Motor neuron (in vitro differentiated cells): ENCODE data around the gene TSHZ2. TPM values are rescaled to one million over a fixed set of nuclear protein-coding genes. Genes with fewer than 3 reads are reported as not detected.
A peak's percentile ranks its signal among the peaks of the same experiment; 100 is the strongest.

ENCODE experiments used
- ATAC-seq, 8 experiments: fragments of 200-7000 bp; cut with Tn5 transposase; replicated peaks in 6 of 8; 2 replicates each; pipeline ENCODE4 v1.8.0; 2021; ENCODE audit warnings: mild to moderate bottlenecking in 8 of 8, moderate library complexity in 8 of 8
- H3K27ac ChIP-seq, 2 donors: fragments of 250-450 bp; sonication (Bioruptor Pico); 2 replicates each; pipeline ENCODE4 v1.9.0; 2021; ENCODE audit warnings: antibody characterized with exemption in 2 of 2, mild to moderate bottlenecking in 2 of 2, moderate library complexity in 1 of 2
- H3K4me1 ChIP-seq, 2 donors: fragments of 250-450 bp; sonication (Bioruptor Pico); replicated peaks in 1 of 2; 2 replicates each; pipeline ENCODE4 v1.6.1; 2021; ENCODE audit warnings: antibody characterized with exemption in 2 of 2, mild to moderate bottlenecking in 2 of 2, moderate library complexity in 1 of 2
- H3K4me3 ChIP-seq, 5 donors: fragments of 250-450 bp; sonication (Bioruptor Pico); 2 replicates each; pipeline ENCODE4 v1.9.0; 2021; ENCODE audit warnings: antibody characterized with exemption in 5 of 5, mild to moderate bottlenecking in 5 of 5, moderate library complexity in 4 of 5
- WGBS, 10 experiments: fragments of 450-650 bp; shearing (Covaris generic); methylation state at CpG; one replicate each; pipeline ENCODE4 v1.0.0; 2022; 5-methylcytosine and 5-hydroxymethylcytosine counted together
- in situ Hi-C, 9 experiments: fragments of 400-800 bp; cut with MboI; loops; one replicate each; pipeline ENCODE4 v1.15.0; 2021; ENCODE audit warnings: low sequenced_read_pairs in 9 of 9, low pct_unique_long_range_greater_than_20kb in 2 of 9; ENCODE audit not compliant: unreplicated experiment in 9 of 9
- total RNA-seq, 8 experiments: library from RNA; unstranded; fragments of 300-600 nt; gene quantifications; 2 replicates each; pipeline versions ENCODE4 v1.2.3 to v1.2.4, GENCODE V29; 2022

Gene TSHZ2
- total RNA-seq, 8 experiments from 2014 or later, result 11.4 to 125 (median 47.7) TPM

- peaks cover 10 to 11% of the 10 kb centered on the region in 2 donors for H3K4me1 ChIP-seq
- ATAC-seq, result no peak
- 79 to 100% (median 94%) methylated on average over 2 to 4 of the region's 4 CpGs; no CpG with 5 or more reads in 2 of the 10 experiments for WGBS, 10 experiments
- no peak overlapping the region for H3K27ac ChIP-seq
- in situ Hi-C loops, result no loop called here
- no peak overlapping the region for H3K4me3 ChIP-seq
Measured at GRCh38 chr20:53165452-53165851, 193.3 kb downstream of the TSHZ2 start.

- ATAC-seq, result no peak
- in situ Hi-C loops, result no loop called here
- 0 to 83% (median 60%) methylated on average over 1 of the region's 1 CpG; no CpG with 5 or more reads in 4 of the 10 experiments for WGBS, 10 experiments
Measured at GRCh38 chr20:53168491-53168890, 196.3 kb downstream of the TSHZ2 start.

GRCh38 chr20:53170196-53170595, 198.0 kb downstream of the TSHZ2 start:
- in situ Hi-C loops, result no loop called here
- Histone ChIP-seq H3K4me1 (peaks cover 0 to 9% of the 10 kb centered on the region in 2 donors), H3K27ac (no peak overlapping the region), H3K4me3 (no peak overlapping the region)
- 39 to 100% (median 84%) methylated on average over 1 to 7 of the region's 7 CpGs for WGBS, 10 experiments
- ATAC-seq, result no peak

More at GRCh38 chr20:53168491-53168890, 196.3 kb downstream of the TSHZ2 start:
- Histone ChIP-seq H3K27ac (no peak overlapping the region), H3K4me1 (peaks cover 0 to 9% of the 10 kb centered on the region in 2 donors), H3K4me3 (no peak overlapping the region)

- H3K4me3 ChIP-seq, result no peak overlapping the region
- WGBS, 10 experiments, result 9 to 91% (median 82%) methylated on average over 3 to 6 of the region's 6 CpGs
- peaks cover 0 to 9% of the 10 kb centered on the region in 2 donors for H3K4me1 ChIP-seq
- ATAC-seq, result peak in 1 of 8 experiments; percentile 11
- in situ Hi-C loops, result no loop called here
- no peak overlapping the region for H3K27ac ChIP-seq
Measured at GRCh38 chr20:53171065-53171464, 198.9 kb downstream of the TSHZ2 start.

- WGBS, 10 experiments, result 0 to 100% (median 86%) methylated on average over 1 to 3 of the region's 3 CpGs; no CpG with 5 or more reads in 1 of the 10 experiments
- ATAC-seq, result no peak
- Histone ChIP-seq H3K4me1 (peaks cover 0 to 9% of the 10 kb centered on the region in 2 donors), H3K27ac (no peak overlapping the region), H3K4me3 (no peak overlapping the region)
- in situ Hi-C loops, result no loop called here
Measured at GRCh38 chr20:53174454-53174853, 202.3 kb downstream of the TSHZ2 start.

- Histone ChIP-seq H3K4me3 (no peak overlapping the region), H3K4me1 (peaks cover under 1 to 9% of the 10 kb centered on the region in 2 donors), H3K27ac (no peak overlapping the region)
- 74 to 100% (median 88%) methylated on average over 2 to 11 of the region's 12 CpGs; no CpG with 5 or more reads in 1 of the 10 experiments for WGBS, 10 experiments
- ATAC-seq, result no peak
- in situ Hi-C loops, result no loop called here
Measured at GRCh38 chr20:53175135-53175780, 203.1 kb downstream of the TSHZ2 start.

GRCh38 chr20:53176134-53176533, 204.0 kb downstream of the TSHZ2 start:
- H3K4me3 ChIP-seq, result no peak overlapping the region
- in situ Hi-C loops, result no loop called here
- WGBS, 10 experiments, result 33 to 92% (median 54%) methylated on average over 1 to 3 of the region's 3 CpGs; no CpG with 5 or more reads in 1 of the 10 experiments
- peaks cover 7 to 9% of the 10 kb centered on the region in 2 donors for H3K4me1 ChIP-seq
- ATAC-seq, result peak in 1 of 8 experiments; percentile 65
- no peak overlapping the region for H3K27ac ChIP-seq

- no peak for ATAC-seq
- H3K4me3 ChIP-seq, result no peak overlapping the region
- WGBS, 10 experiments, result 83 to 100% (median 93%) methylated on average over 1 to 2 of the region's 2 CpGs; no CpG with 5 or more reads in 3 of the 10 experiments
- in situ Hi-C loops, result no loop called here
- H3K4me1 ChIP-seq, result peaks cover 0 to 7% of the 10 kb centered on the region in 2 donors
- H3K27ac ChIP-seq, result no peak overlapping the region
Measured at GRCh38 chr20:53177687-53178086, 205.5 kb downstream of the TSHZ2 start.

GRCh38 chr20:53179749-53180148, 207.6 kb downstream of the TSHZ2 start:
- 60 to 94% (median 85%) methylated on average over 2 to 10 of the region's 10 CpGs for WGBS, 10 experiments
- ATAC-seq, result no peak
- Histone ChIP-seq H3K4me3 (no peak overlapping the region), H3K27ac (no peak overlapping the region), H3K4me1 (peaks cover 0 to 7% of the 10 kb centered on the region in 2 donors)
- in situ Hi-C loops, result no loop called here

- H3K4me1 ChIP-seq, result peaks cover 2 to 7% of the 10 kb centered on the region in 2 donors
- ATAC-seq, result peak in 1 of 8 experiments; percentile 18
- no peak overlapping the region for H3K4me3 ChIP-seq
- no peak overlapping the region for H3K27ac ChIP-seq
- 70 to 100% (median 87%) methylated on average over 1 to 4 of the region's 4 CpGs for WGBS, 10 experiments
- in situ Hi-C loops, result no loop called here
Measured at GRCh38 chr20:53180928-53181362, 208.8 kb downstream of the TSHZ2 start.

GRCh38 chr20:53181866-53182376, 209.8 kb downstream of the TSHZ2 start:
- H3K4me1 ChIP-seq, result peaks cover 12 to 13% of the 10 kb centered on the region in 2 donors
- in situ Hi-C loops, result no loop called here
- no peak overlapping the region for H3K27ac ChIP-seq
- ATAC-seq, result no peak
- WGBS, 10 experiments, result 93 to 100% (median 100%) methylated on average over 1 to 3 of the region's 3 CpGs; no CpG with 5 or more reads in 4 of the 10 experiments
- H3K4me3 ChIP-seq, result no peak overlapping the region

- in situ Hi-C loops, result no loop called here
- WGBS, 10 experiments, result 83 to 100% (median 88%) methylated on average over 1 to 5 of the region's 6 CpGs; no CpG with 5 or more reads in 4 of the 10 experiments
- H3K27ac ChIP-seq, result no peak overlapping the region
- no peak overlapping the region for H3K4me3 ChIP-seq
- H3K4me1 ChIP-seq, result peaks cover 24 to 25% of the 10 kb centered on the region in 2 donors
- no peak for ATAC-seq
Measured at GRCh38 chr20:53183181-53183580, 211.0 kb downstream of the TSHZ2 start.

GRCh38 chr20:53186635-53187034, 214.5 kb downstream of the TSHZ2 start:
- H3K4me3 ChIP-seq, result no peak overlapping the region
- 17 to 86% (median 40%) methylated on average over 1 to 6 of the region's 6 CpGs; no CpG with 5 or more reads in 1 of the 10 experiments for WGBS, 10 experiments
- peak in 3 of 8 experiments; percentile 38 to 47 (median 42) for ATAC-seq
- H3K4me1 ChIP-seq, result peaks cover 25 to 40% of the 10 kb centered on the region in 2 donors
- H3K27ac ChIP-seq, result no peak overlapping the region
- in situ Hi-C loops, result no loop called here
